ENCODE data around the gene PKDCC. TPM values are rescaled to one million over a fixed set of nuclear protein-coding genes. Genes with fewer than 3 reads are reported as not detected.

The PKDCC gene
- total RNA-seq, 1 donor from 2014 or later = 959 TPM

DNA sequence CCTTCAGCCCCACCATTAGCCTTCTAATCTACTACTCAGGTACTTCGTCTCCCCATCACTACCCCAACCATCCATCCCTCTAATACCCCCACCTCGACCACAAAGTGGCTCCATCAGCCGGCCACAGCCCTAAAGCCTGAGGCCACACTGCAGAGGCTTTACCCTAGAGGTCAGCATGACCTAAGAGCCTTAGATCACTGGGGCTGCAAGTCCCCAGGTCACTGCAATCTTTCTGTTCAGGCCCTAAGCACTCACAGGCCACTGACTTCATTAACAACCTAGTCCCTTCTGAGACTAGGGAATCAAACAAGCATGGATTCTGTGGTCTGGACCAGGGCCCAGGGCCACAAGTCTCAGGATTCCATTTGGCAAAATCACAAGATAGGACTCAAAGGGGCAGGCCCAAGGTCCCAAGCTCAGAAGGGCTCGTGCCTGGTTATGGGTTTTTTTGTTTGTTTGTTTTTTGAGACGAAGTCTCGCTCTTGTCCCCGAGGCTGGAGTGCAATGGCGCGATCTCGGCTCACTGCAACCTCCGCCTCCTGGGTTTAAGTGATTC is 37.0 kb upstream of the PKDCC start:
- Mint-ChIP-seq H3K27me3 (ENCODE audit: unreplicated experiment) (peaks cover 4% of the 10 kb centered on the region), H3K4me3 (ENCODE audit: unreplicated experiment) (no peak overlapping the region), H3K36me3 (ENCODE audit: unreplicated experiment) (peaks cover 9% of the 10 kb centered on the region), H3K9me3 (ENCODE audit: unreplicated experiment) (peaks cover 16% of the 10 kb centered on the region), H3K27ac (ENCODE audit: unreplicated experiment) (peak overlapping the region; percentile 48), H3K4me1 (ENCODE audit: low read depth, unreplicated experiment) (peaks cover 11% of the 10 kb centered on the region)
- no peak for TF ChIP-seq CTCF (IDR thresholded peaks at IDR 0.05; ENCODE audit: partially characterized antibody, unreplicated experiment)
- DNase-seq = no peak

- Mint-ChIP-seq H3K9me3 (ENCODE audit: unreplicated experiment) (peaks cover 20% of the 10 kb centered on the region), H3K27ac (ENCODE audit: unreplicated experiment) (no peak overlapping the region), H3K4me3 (ENCODE audit: unreplicated experiment) (no peak overlapping the region)
Measured at GRCh38 chr2:42012137-42012536, 35.7 kb upstream of the PKDCC start.

DNA sequence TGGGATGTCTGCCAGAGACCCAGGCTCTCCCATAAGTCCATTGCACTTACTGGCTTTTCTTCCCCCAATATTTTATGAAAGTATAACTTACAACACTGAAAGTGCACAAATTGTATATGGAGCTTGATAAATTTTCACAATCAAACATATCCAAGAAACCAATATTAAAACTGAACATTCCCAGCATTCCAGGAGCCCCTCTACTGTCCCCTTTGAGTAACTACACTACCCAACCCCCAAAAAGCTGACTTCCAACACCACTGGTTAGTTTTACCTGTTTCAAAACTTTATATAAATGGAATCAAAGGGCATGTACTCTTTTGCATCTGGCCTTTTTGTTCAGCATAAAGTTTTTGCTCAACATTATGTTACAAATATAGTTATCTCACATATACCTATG is 35.2 kb upstream of the PKDCC start:
- H3K36me3 Mint-ChIP-seq (ENCODE audit: unreplicated experiment) = no peaks in the 10 kb centered on the region
- DNase-seq = no peak
- peaks cover 20% of the 10 kb centered on the region for H3K9me3 Mint-ChIP-seq (ENCODE audit: unreplicated experiment)
- H3K27me3 Mint-ChIP-seq (ENCODE audit: unreplicated experiment) = peaks cover 4% of the 10 kb centered on the region
- no peak for TF ChIP-seq CTCF (IDR thresholded peaks at IDR 0.05; ENCODE audit: partially characterized antibody, unreplicated experiment)
- H3K27ac Mint-ChIP-seq (ENCODE audit: unreplicated experiment) = no peak overlapping the region
- H3K4me1 Mint-ChIP-seq (ENCODE audit: low read depth, unreplicated experiment) = peaks cover 11% of the 10 kb centered on the region
- no peak overlapping the region for H3K4me3 Mint-ChIP-seq (ENCODE audit: unreplicated experiment)

More at GRCh38 chr2:42012137-42012536, 35.7 kb upstream of the PKDCC start:
- peaks cover 4% of the 10 kb centered on the region for H3K27me3 Mint-ChIP-seq (ENCODE audit: unreplicated experiment)
- no peak for DNase-seq
- no peak for TF ChIP-seq CTCF (IDR thresholded peaks at IDR 0.05; ENCODE audit: partially characterized antibody, unreplicated experiment)
- peaks cover 5% of the 10 kb centered on the region for H3K36me3 Mint-ChIP-seq (ENCODE audit: unreplicated experiment)
- peaks cover 11% of the 10 kb centered on the region for H3K4me1 Mint-ChIP-seq (ENCODE audit: low read depth, unreplicated experiment)

DNA sequence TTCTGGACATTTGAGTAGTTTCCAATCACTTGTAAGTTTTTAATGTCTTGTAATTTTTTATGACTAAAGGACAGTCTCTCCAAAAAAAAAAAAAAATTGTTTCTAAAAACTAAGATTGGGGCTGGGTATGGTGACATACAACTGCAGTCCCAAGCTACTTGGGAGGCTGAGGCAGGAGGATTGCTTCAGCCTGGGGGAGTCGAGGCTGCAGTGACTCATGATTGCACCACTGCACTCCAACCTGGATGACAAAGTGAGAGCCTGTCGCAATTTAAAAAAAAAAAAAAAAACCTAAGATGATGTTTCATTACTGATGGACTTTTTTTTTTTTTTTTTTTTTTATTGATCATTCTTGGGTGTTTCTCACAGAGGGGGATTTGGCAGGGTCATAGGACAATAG is 34.4 kb upstream of the PKDCC start:
- Mint-ChIP-seq H3K27ac (ENCODE audit: unreplicated experiment) (peak overlapping the region; percentile 86), H3K4me3 (ENCODE audit: unreplicated experiment) (no peak overlapping the region), H3K27me3 (ENCODE audit: unreplicated experiment) (peaks cover 4% of the 10 kb centered on the region), H3K4me1 (ENCODE audit: low read depth, unreplicated experiment) (peaks cover 8% of the 10 kb centered on the region), H3K9me3 (ENCODE audit: unreplicated experiment) (peaks cover 20% of the 10 kb centered on the region), H3K36me3 (ENCODE audit: unreplicated experiment) (no peaks in the 10 kb centered on the region)
- DNase-seq = no peak
- no peak for TF ChIP-seq CTCF (IDR thresholded peaks at IDR 0.05; ENCODE audit: partially characterized antibody, unreplicated experiment)

- DNase-seq = no peak
- Mint-ChIP-seq H3K9me3 (ENCODE audit: unreplicated experiment) (peaks cover 8% of the 10 kb centered on the region), H3K36me3 (ENCODE audit: unreplicated experiment) (peaks cover 11% of the 10 kb centered on the region), H3K4me3 (ENCODE audit: unreplicated experiment) (no peak overlapping the region), H3K27me3 (ENCODE audit: unreplicated experiment) (peaks cover 2% of the 10 kb centered on the region), H3K4me1 (ENCODE audit: low read depth, unreplicated experiment) (peaks cover 18% of the 10 kb centered on the region), H3K27ac (ENCODE audit: unreplicated experiment) (peak overlapping the region; percentile 45)
- TF ChIP-seq CTCF (IDR thresholded peaks at IDR 0.05; ENCODE audit: partially characterized antibody, unreplicated experiment) = no peak
Measured at GRCh38 chr2:42021464-42021863, 26.4 kb upstream of the PKDCC start.
